Adipocyte (in vitro differentiated cells): ENCODE data around the gene PMFBP1.

Source experiments
- DNase-seq: peaks from one replicate; pipeline ENCODE4 v3.0.0-alpha.2; 2015; ENCODE audit warnings: low read depth
- H3K27me3 ChIP-seq: replicated peaks from 2 replicates; pipeline ENCODE4 v1.7.0; 2013; ENCODE audit warnings: mild to moderate bottlenecking, low read length, moderate library complexity; ENCODE audit not compliant: control insufficient read depth, insufficient read depth
- H3K36me3 ChIP-seq: 2 replicates; pipeline ENCODE4 v1.7.0; 2013; ENCODE audit warnings: low read length, mild to moderate bottlenecking, moderate library complexity; ENCODE audit not compliant: control insufficient read depth, insufficient read depth, severe bottlenecking
- H3K4me1 ChIP-seq: 2 replicates; pipeline ENCODE4 v1.7.0; 2013; ENCODE audit warnings: mild to moderate bottlenecking, low read length, moderate library complexity; ENCODE audit not compliant: control insufficient read depth, insufficient read depth
- H3K4me3 ChIP-seq: 2 replicates; pipeline ENCODE4 v1.7.0; 2013; ENCODE audit warnings: mild to moderate bottlenecking, low read length, moderate library complexity
- H3K9ac ChIP-seq: 2 replicates; pipeline ENCODE4 v1.7.0; 2013; ENCODE audit warnings: mild to moderate bottlenecking, low read length, moderate library complexity
- H3K9me3 ChIP-seq: 2 replicates; pipeline ENCODE4 v1.7.0; 2013; ENCODE audit warnings: mild to moderate bottlenecking, low read length, moderate library complexity; ENCODE audit not compliant: control insufficient read depth

PMFBP1 gene

DNA sequence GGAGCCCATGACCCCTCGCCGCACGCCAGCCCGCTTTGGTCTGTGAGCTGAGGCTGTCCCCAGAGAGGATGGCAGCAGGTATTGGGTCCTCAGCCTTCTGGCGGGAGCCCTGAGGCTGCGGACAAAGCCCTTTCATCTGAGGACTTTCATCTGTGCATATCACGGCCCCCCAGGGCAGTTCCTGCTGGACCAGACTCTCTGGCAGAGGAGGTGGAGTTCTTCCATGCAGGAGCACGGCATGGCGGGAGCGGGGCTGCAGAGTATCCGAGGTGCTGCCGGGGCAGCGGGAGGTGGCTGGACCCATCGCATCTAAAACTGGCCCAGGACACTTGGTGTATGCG, 59.5 kb downstream of the PMFBP1 start:
- no peak for DNase-seq
- Histone ChIP-seq H3K9ac (no peak overlapping the region), H3K27me3 (no peaks in the 10 kb centered on the region), H3K4me1 (no peaks in the 10 kb centered on the region), H3K4me3 (no peak overlapping the region), H3K9me3 (no peaks in the 10 kb centered on the region), H3K36me3 (peaks cover 58% of the 10 kb centered on the region)

DNA sequence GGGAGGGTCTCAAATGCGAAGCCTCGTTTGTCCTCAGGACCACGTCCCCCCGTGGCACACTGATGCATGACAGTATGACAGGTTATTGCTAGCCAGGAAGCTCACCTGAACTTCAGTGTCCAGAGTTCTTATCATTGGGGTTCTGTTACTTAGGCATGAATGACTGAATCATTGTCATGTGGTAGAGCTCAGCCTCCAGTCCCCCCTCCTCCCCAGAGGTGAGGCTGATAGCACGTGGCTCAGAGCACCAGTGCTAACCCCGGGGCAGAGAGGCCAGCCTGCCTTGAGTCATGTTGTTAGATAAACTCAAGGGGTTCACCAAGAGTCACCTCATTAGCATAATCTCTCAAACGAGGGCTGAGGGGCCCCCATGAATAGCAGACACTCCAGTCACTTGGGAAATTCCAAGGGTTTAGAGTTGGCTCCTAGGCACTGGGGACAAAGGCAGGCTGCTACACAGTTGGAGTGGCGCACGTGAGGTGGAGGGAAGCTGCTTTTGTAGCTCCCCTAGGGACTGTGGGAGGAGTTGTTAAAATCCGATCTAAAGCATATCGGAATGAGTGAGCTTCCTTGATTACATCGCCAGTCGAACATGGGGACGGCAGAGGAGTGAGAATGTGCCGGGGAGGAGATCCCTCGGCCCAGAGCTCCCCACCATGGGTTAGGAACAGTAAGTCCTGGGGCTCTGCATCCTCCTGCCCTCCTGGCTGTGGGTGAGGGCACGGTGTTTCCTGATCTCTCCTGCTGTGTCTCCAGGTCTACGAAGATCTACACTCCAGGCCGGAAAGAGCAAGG, 60.1 kb downstream of the PMFBP1 start:
- Histone ChIP-seq H3K9ac (no peak overlapping the region), H3K4me1 (no peaks in the 10 kb centered on the region), H3K27me3 (no peaks in the 10 kb centered on the region), H3K4me3 (no peak overlapping the region), H3K36me3 (peaks cover 64% of the 10 kb centered on the region), H3K9me3 (no peaks in the 10 kb centered on the region)
- DNase-seq, result no peak

DNA sequence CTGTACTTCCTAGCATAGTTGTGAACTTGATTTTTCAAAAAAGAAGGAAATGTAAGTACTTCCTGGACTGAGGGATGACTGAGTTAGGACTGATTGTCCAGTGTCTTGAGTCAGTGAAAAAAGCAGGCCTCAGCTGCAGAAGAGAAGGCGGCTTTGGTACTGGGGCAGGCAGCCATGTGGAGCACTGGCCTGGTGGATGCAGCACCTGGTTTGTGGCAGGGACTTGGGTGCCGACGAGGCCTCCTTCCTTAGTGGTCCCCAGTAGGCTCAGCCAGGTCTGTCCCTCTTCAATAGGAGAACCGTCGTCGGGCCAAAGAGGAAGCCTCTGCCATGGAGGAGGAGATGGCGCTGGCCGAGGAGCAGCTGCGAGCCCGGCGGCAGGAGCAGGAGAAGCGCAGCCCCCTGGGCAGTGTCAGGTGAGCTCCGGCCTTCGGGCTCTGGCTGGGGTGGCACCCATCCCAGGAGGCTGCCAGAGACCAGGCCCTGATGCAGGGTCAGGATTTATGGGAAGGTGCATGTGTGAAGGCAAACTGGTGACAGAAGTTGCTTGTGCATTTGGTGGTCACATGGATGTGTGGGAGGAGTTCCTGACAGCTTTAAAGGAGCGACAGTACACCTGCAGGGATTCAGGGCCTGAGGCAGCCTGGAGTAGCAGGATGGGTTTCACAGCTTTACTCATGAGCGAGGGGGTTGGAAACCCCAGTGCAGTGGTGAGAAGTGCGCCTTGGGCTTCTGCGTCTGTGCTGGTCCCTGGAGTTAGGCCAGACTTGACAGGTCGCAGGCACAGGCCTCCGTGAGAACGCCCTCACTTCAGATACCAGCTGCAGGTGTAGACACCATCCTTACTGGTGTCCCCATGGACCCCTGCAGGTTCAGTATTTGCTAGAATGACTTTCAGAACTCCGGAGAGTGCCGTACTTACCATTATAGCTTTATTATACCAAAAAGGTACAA, 61.0 kb downstream of the PMFBP1 start:
- Histone ChIP-seq H3K9me3 (no peaks in the 10 kb centered on the region), H3K27me3 (no peaks in the 10 kb centered on the region), H3K9ac (no peak overlapping the region), H3K36me3 (peaks cover 73% of the 10 kb centered on the region), H3K4me1 (no peaks in the 10 kb centered on the region), H3K4me3 (no peak overlapping the region)
- DNase-seq, result no peak

DNA sequence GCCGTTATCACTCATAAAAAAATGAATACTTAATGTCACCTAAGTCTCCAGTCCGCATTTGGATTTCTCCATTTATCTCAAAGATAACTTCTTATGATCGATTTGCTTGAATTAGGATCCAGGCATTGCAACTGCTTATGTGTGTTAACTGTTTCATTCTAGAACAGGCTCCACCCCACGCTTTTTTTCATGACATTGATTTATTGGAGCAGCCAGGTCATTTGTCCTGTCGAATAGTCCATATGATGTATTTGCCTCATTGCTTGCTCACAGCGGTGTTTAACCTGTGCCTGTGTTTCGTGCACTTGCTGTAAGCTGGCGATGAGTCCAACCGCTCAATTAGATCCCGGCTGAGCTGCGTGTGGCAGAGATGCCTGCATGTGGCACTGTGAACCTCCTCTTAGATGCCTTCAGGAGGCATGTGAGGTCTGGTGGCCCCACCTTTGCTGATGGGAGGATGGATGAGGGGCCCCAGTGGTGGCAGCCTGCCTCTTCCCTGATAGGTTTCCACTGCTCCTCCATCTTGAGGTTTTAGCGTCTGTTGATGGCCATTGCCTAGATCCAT, 61.9 kb downstream of the PMFBP1 start:
- no peaks in the 10 kb centered on the region for H3K4me1 ChIP-seq
- DNase-seq, result no peak
- peaks cover 82% of the 10 kb centered on the region for H3K36me3 ChIP-seq
- no peaks in the 10 kb centered on the region for H3K9me3 ChIP-seq
- no peak overlapping the region for H3K4me3 ChIP-seq
- H3K27me3 ChIP-seq, result no peaks in the 10 kb centered on the region
- H3K9ac ChIP-seq, result no peak overlapping the region

DNA sequence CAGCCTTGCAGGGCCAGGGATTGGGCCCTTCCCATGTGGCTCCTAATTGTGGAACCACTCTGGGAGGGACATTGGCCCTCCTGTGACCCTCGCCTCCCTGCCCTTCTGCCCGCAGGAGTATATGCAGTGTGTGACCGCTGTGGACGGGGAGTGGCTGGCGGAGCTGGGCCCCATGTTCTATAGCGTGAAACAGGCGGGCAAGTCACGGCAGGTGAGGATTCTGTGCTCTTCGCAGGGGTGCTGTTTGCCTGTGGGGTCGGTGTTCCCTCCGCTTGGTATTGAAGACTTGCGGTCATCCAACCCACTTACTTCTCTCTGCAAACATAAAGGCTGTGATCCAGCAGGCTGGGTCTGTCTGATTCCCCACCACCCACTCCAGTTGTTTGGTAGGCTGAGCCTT, 62.7 kb downstream of the PMFBP1 start:
- no peaks in the 10 kb centered on the region for H3K4me1 ChIP-seq
- DNase-seq, result no peak
- H3K27me3 ChIP-seq, result no peaks in the 10 kb centered on the region
- H3K4me3 ChIP-seq, result no peak overlapping the region
- no peaks in the 10 kb centered on the region for H3K9me3 ChIP-seq
- no peak overlapping the region for H3K9ac ChIP-seq
- H3K36me3 ChIP-seq, result peaks cover 90% of the 10 kb centered on the region

DNA sequence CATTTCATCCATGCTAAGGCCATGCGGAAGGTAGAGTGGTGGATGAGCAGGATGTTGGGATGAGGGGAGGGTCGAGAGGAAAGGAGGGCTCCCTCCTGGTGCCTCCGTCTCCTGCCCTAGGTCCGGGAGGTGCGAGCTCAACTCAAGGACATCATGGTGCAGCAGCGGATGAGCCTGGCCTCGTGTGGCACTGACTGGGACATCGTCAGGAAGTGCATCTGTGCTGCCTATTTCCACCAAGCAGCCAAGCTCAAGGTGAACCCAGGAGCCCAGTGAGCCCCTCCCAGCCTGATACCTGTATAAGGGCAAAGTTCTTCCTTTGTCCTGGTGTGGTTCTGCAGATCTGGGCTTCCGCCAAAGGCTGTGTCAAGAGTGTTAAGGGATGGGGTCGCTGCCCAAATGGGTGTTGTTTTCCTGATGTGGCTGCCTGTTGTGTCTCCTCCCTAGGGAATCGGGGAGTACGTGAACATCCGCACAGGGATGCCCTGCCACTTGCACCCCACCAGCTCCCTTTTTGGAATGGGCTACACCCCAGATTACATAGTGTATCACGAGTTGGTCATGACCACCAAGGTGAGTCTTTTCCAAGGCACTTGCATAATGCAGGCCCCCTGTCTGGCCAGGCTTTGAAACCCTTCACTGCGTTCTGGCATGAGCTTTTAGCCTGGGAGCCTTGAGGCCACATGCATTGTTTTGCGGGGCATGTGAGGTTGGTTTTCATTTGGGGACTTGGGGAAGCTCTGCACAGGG, 63.4 kb downstream of the PMFBP1 start:
- H3K4me3 ChIP-seq, result no peak overlapping the region
- peaks cover 97% of the 10 kb centered on the region for H3K36me3 ChIP-seq
- no peak overlapping the region for H3K9ac ChIP-seq
- no peaks in the 10 kb centered on the region for H3K9me3 ChIP-seq
- no peaks in the 10 kb centered on the region for H3K4me1 ChIP-seq
- H3K27me3 ChIP-seq, result no peaks in the 10 kb centered on the region
- DNase-seq, result no peak

DNA sequence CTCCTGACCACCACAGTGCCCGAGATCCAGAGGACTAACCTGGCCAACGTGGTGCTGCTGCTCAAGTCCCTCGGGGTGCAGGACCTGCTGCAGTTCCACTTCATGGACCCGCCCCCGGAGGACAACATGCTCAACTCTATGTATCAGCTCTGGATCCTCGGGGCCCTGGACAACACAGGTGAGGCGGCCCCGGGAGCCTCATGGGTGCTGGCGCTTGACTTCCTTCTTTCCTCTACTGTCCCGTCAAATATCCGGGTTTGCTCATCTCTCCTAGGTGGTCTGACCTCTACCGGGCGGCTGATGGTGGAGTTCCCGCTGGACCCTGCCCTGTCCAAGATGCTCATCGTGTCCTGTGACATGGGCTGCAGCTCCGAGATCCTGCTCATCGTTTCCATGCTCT, 64.6 kb downstream of the PMFBP1 start:
- Histone ChIP-seq H3K27me3 (no peaks in the 10 kb centered on the region), H3K36me3 (peaks cover 100% of the 10 kb centered on the region), H3K4me3 (no peak overlapping the region), H3K9me3 (no peaks in the 10 kb centered on the region), H3K4me1 (no peaks in the 10 kb centered on the region), H3K9ac (no peak overlapping the region)
- no peak for DNase-seq

DNA sequence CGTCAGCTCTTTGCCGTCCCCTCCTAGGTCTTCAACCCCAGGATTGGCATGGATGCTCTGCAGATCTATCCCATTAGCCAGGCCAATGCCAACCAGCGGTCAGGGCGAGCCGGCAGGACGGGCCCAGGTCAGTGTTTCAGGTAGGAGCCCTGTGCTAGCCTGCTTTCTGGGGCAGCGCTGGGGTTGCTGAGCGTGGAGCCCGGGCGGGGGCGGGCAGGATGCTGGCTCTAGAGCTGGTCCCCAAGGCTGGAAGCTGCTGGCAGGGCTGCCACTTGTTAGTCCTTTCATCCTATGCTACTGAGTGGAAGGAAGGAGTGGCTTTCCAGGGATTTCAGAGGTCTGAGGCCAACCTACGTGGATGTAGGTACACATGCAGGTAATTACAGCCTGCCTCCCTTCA, 66.0 kb downstream of the PMFBP1 start:
- H3K4me3 ChIP-seq, result no peak overlapping the region
- DNase-seq, result no peak
- no peaks in the 10 kb centered on the region for H3K9me3 ChIP-seq
- H3K27me3 ChIP-seq, result no peaks in the 10 kb centered on the region
- no peaks in the 10 kb centered on the region for H3K4me1 ChIP-seq
- no peak overlapping the region for H3K9ac ChIP-seq
- H3K36me3 ChIP-seq, result peaks cover 100% of the 10 kb centered on the region

DNA sequence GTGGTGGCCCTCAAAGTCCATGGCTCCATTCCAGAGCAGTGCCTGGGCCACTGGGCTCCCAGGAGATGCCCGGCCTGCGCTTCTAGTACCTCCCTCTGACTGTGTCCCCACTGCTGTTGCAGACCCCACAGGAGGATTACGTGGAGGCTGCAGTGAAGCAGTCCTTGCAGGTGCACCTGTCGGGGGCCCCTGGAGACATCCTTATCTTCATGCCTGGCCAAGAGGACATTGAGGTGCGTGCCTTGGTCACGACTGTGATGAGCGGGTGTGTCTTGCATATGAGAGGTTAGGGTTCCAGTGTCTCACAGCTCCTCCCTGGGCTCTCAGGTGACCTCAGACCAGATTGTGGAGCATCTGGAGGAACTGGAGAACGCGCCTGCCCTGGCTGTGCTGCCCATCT, 67.0 kb downstream of the PMFBP1 start:
- H3K36me3 ChIP-seq, result peaks cover 100% of the 10 kb centered on the region

DNA sequence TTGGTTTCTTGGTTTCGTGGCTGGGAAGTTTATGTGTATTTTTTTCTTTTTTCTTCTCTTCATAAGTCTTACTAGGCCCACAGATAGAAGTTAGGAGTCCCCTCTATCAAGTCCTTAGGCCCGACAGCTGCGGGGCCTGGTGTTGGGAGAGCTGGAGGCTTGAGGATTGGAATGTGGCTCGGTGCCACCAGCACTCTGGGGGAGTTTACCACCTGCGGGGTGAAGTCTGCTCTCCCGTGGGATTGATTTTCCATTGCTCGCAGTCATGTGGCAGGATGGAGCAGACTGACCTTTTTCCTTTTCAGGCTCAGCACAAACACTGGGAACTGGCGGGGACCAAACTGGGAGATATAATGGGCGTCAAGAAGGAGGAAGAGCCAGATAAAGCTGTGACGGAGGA, 70.8 kb downstream of the PMFBP1 start:
- no peak overlapping the region for H3K9ac ChIP-seq
- H3K36me3 ChIP-seq, result peaks cover 97% of the 10 kb centered on the region
- no peaks in the 10 kb centered on the region for H3K4me1 ChIP-seq
- no peak overlapping the region for H3K4me3 ChIP-seq
- H3K9me3 ChIP-seq, result no peaks in the 10 kb centered on the region
- no peak for DNase-seq
- H3K27me3 ChIP-seq, result no peaks in the 10 kb centered on the region

More for the DNA sequence above, 67.0 kb downstream of the PMFBP1 start:
- DNase-seq, result no peak
- H3K27me3 ChIP-seq, result no peaks in the 10 kb centered on the region
- H3K4me1 ChIP-seq, result no peaks in the 10 kb centered on the region
- no peaks in the 10 kb centered on the region for H3K9me3 ChIP-seq
- no peak overlapping the region for H3K9ac ChIP-seq
- H3K4me3 ChIP-seq, result no peak overlapping the region

DNA sequence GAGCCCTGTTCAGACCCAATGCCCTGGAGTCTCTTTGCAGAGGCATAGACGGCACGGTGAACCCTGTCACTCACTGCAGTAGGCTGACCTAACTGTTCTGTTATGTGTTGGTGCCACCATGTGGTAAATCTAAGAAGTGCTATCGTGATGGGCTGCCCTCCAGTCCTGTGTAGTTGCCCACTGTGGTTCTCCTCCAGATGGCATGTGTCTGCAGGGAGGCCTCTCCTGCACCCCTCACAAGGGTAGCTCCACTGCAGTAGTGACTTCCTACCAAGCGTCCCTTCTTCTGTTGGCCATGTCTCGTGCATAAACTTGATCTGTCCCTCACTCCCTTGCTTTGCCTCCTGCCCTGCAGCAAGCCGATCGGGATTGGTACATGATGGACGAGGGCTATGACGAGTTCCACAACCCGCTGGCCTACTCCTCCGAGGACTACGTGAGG, 72.6 kb downstream of the PMFBP1 start:
- Histone ChIP-seq H3K4me1 (peaks cover 14% of the 10 kb centered on the region), H3K4me3 (no peak overlapping the region), H3K36me3 (peaks cover 82% of the 10 kb centered on the region), H3K27me3 (no peaks in the 10 kb centered on the region), H3K9me3 (no peaks in the 10 kb centered on the region), H3K9ac (no peak overlapping the region)
- peak; percentile 63 for DNase-seq
